HepG2 (cell line): Measurements from ENCODE around the gene CDC14B. TPM values are rescaled to one million over a fixed set of nuclear protein-coding genes. Genes with fewer than 3 reads are reported as not detected.

ENCODE experiments used
- ATAC-seq: fragments of 200-7000 bp; cut with Tn5 transposase; 3 replicates; pipeline ENCODE4 v1.9.1; 2020; ENCODE audit warnings: mild to moderate bottlenecking, moderate library complexity
- BruUV-seq: library from RNA; stranded (reverse); fragments of 400-500 nt; replicated peaks from 2 replicates; lab custom pipeline; 2021; lab: Mats Ljungman, UMichigan
- CTCF ChIA-PET: fragments of 300-600 bp; formaldehyde crosslinking; extraction: SDS; loops from one replicate; lab custom pipeline; 2021; ENCODE audit warnings: low total read pairs, inconsistent platforms, low intra/inter-chr PET ratio; lab: Yijun Ruan, JAX
- POLR2A ChIA-PET: fragments of 350-600 bp; sonication (Branson Sonifier 250); formaldehyde crosslinking; loops from one replicate; lab custom pipeline; 2020; ENCODE audit warnings: antibody characterized with exemption, inconsistent platforms; lab: Yijun Ruan, JAX
- DNase-seq: peaks from one replicate; pipeline ENCODE4 v3.0.0-alpha.2; 2015; ENCODE audit warnings: low spot score
- FAIRE-seq: peaks from 3 replicates; lab custom pipeline; 2011; peaks lifted over from hg19 to GRCh38; lab: Jason Lieb, UNC
- H2AFZ ChIP-seq: one replicate; pipeline ENCODE4 v1.6.1; 2011; ENCODE audit warnings: low read length, inconsistent platforms
- H3K27ac ChIP-seq: fragments of 300-600 bp; 3 replicates; pipeline ENCODE4 v1.8.0; 2011; ENCODE audit warnings: mixed run types, mild to moderate bottlenecking, mixed read lengths, low read length, inconsistent platforms; ENCODE audit not compliant: insufficient read depth; ENCODE audit errors: extremely low read length
- H3K27me3 ChIP-seq, 2 experiments: fragments of 200-600 bp in 1 of 2; 2 replicates in 1 of 2; 3 replicates in 1 of 2; pipeline versions ENCODE4 v1.6.0 to v1.8.0; 2011; ENCODE audit warnings: low read length in 2 of 2, mild to moderate bottlenecking in 2 of 2, moderate library complexity in 2 of 2, inconsistent platforms in 1 of 2; ENCODE audit not compliant: insufficient read depth in 2 of 2, control insufficient read depth in 1 of 2
- H3K36me3 ChIP-seq, 2 experiments: fragments of 200-600 bp in 1 of 2; replicated peaks in 1 of 2; 2 replicates in 1 of 2; 3 replicates in 1 of 2; pipeline versions ENCODE4 v1.5.1 to v1.8.0; 2011; ENCODE audit warnings: low read length in 2 of 2, inconsistent platforms in 1 of 2; ENCODE audit not compliant: insufficient read depth in 2 of 2, control insufficient read depth in 1 of 2
- H3K4me1 ChIP-seq: 2 replicates; pipeline ENCODE4 v1.5.1; 2012; ENCODE audit warnings: low read length, inconsistent platforms; ENCODE audit not compliant: insufficient read depth
- H3K4me2 ChIP-seq: 2 replicates; pipeline ENCODE4 v1.6.0; 2011; ENCODE audit warnings: low read depth, low read length, inconsistent platforms
- H3K4me3 ChIP-seq, 3 experiments: fragments of 200-600 bp in 1 of 3; sonication (generic), shearing (Covaris generic) in 1 of 3; replicated peaks in 1 of 3; 2 replicates each; pipeline ENCODE4 v1.5.1; 2011 to 2016; ENCODE audit warnings: low read length in 3 of 3, inconsistent platforms in 2 of 3, low read depth in 2 of 3, mild to moderate bottlenecking in 2 of 3, control low read depth in 1 of 3, mixed read lengths in 1 of 3; ENCODE audit not compliant: insufficient read depth in 1 of 3
- H3K79me2 ChIP-seq: one replicate; pipeline ENCODE4 v1.6.1; 2011; ENCODE audit warnings: low read length, inconsistent platforms; ENCODE audit not compliant: insufficient read depth
- H3K9ac ChIP-seq: 2 replicates; pipeline ENCODE4 v1.6.0; 2011; ENCODE audit warnings: mild to moderate bottlenecking, low read depth, low read length, inconsistent platforms; ENCODE audit not compliant: insufficient read depth
- H3K9me3 ChIP-seq: 2 replicates; pipeline ENCODE4 v1.5.1; 2012; ENCODE audit warnings: mild to moderate bottlenecking, low read length
- H4K20me1 ChIP-seq: 2 replicates; pipeline ENCODE4 v1.6.0; 2011; ENCODE audit warnings: inconsistent platforms, mild to moderate bottlenecking, low read length, moderate library complexity; ENCODE audit not compliant: insufficient read depth
- ARNT ChIP-seq: fragments of 450-650 bp; IDR thresholded peaks from 2 replicates; pipeline ENCODE4 v1.6.1; 2017
- CAMTA2 ChIP-seq: sonication (generic); formaldehyde crosslinking; IDR thresholded peaks from 2 replicates; pipeline ENCODE4 v1.4.0; 2020; ENCODE audit warnings: mild to moderate bottlenecking, missing genetic modification reagents, borderline replicate concordance
- FOXK2 ChIP-seq: fragments of 450-650 bp; IDR thresholded peaks from 2 replicates; pipeline ENCODE4 v1.6.1; 2016
- MIER3 ChIP-seq: IDR thresholded peaks from 2 replicates; pipeline ENCODE4 v1.6.1; 2016; ENCODE audit warnings: missing compliant biosample characterization, borderline replicate concordance
- NONO ChIP-seq, 2 experiments: fragments of 450-650 bp in 1 of 2; sonication (generic) in 1 of 2; formaldehyde crosslinking in 1 of 2; IDR thresholded peaks in 1 of 2; conservative IDR thresholded peaks in 1 of 2; 2 replicates each; pipeline versions ENCODE4 v1.6.1 to v1.8.0; 2017 to 2022; ENCODE audit warnings: mild to moderate bottlenecking in 1 of 2, missing genetic modification reagents in 1 of 2, moderate library complexity in 1 of 2
- PHF5A ChIP-seq: IDR thresholded peaks from one replicate; pipeline ENCODE4 v1.6.1; 2018; ENCODE audit warnings: low read depth, missing genetic modification reagents; ENCODE audit not compliant: unreplicated experiment
- PRDM10 ChIP-seq: sonication (generic); formaldehyde crosslinking; IDR thresholded peaks from 2 replicates; pipeline ENCODE4 v1.4.0; 2020; ENCODE audit warnings: low read depth, missing genetic modification reagents
- SSRP1 ChIP-seq: IDR thresholded peaks from 2 replicates; pipeline ENCODE4 v1.6.1; 2016; ENCODE audit warnings: control low read depth
- U2AF2 ChIP-seq: fragments of 200-400 bp; formaldehyde crosslinking; IDR thresholded peaks from 2 replicates; pipeline ENCODE4 v1.6.1; 2017; ENCODE audit warnings: low read depth, mild to moderate bottlenecking, low read length
- ZNF83 ChIP-seq: sonication (generic); formaldehyde crosslinking; IDR thresholded peaks from 2 replicates; pipeline ENCODE4 v1.4.0; 2020; ENCODE audit warnings: missing genetic modification reagents, mild to moderate bottlenecking, borderline replicate concordance
- WGBS: methylation state at CpG from one replicate; pipeline ENCODE4 v1.1.6; 2017; ENCODE audit warnings: low lambda C conversion rate; 5-methylcytosine and 5-hydroxymethylcytosine counted together
- in situ Hi-C: cut with HindIII; loops from 2 replicates; pipeline ENCODE4 v1.10.0; 2017; ENCODE audit warnings: low pct_unique_long_range_greater_than_20kb; ENCODE audit not compliant: extremely low pct_ligation_motif_present
- intact Hi-C: fragments of 100-400 bp; cut with micrococcal nuclease; formaldehyde crosslinking; loops from one replicate; pipeline ENCODE4 v1.10.0; 2022; ENCODE audit not compliant: unreplicated experiment
- polyA plus RNA-seq, 8 experiments: library from polyadenylated mRNA; depleted of rRNA in 3 of 8; stranded (reverse) in 7 of 8; unstranded in 1 of 8; fragments of >200 nt; fragmentation: Illumina TruSeq in 4 of 8; extraction: Trizol in 4 of 8; gene quantifications; 2 replicates each; pipeline versions ENCODE4 v1.2.1 to v1.2.3, GENCODE V29; 2011 to 2016; ENCODE audit warnings: low read depth in 4 of 8, missing spikeins in 1 of 8, mixed read lengths in 1 of 8; ENCODE audit not compliant: insufficient read depth in 1 of 8
- total RNA-seq, 5 experiments: library from RNA; depleted of rRNA; stranded (reverse); fragments of >200 nt; fragmentation: Illumina TruSeq; extraction: Trizol; gene quantifications; 2 replicates each; pipeline ENCODE4 v1.2.3, GENCODE V29; 2016; ENCODE audit warnings: low read depth in 1 of 5
- TF ChIP-seq, protein P1 (sequence below): IDR thresholded peaks from 2 replicates; pipeline ENCODE4 v1.6.1; 2016
- TF ChIP-seq, protein P2 (sequence below): sonication (generic); formaldehyde crosslinking; IDR thresholded peaks from 2 replicates; pipeline ENCODE4 v1.4.0; 2020; ENCODE audit warnings: missing genetic modification reagents, mild to moderate bottlenecking, borderline replicate concordance

CDC14B gene
- total and polyA plus RNA-seq, 2 of the 13 experiments (the other 11 are each of a cell fraction or from before 2014, with no cell fraction given), result 25.8 to 33.3 TPM

DNA sequence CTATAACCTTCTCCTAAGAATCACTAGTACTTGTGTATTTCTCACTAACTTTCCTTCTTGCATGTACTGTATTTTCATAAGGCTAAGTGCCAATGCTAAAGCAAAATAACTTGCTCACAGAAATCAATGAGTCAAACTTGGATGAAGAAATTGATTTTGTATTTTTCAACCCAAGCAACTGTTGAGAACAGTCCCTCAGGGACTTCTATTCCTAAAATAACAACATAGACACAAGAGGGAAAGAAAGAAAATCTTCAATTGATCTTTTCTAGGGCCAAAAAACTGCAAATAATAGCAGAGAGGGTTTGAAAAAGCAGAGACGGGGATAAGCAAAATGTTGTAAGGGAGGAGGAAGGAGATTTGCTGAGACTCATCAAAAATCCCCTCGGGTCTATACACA is 99.9 kb downstream of the CDC14B start:
- no peak for TF ChIP-seq CAMTA2 (CRISPR knock-in tag)
- TF ChIP-seq ZNF83 (CRISPR knock-in tag), result no peak
- no peak for TF ChIP-seq MIER3 (CRISPR knock-in tag)
- no peak for TF ChIP-seq ARNT
- TF ChIP-seq PHF5A (CRISPR knock-in tag), result no peak

DNA sequence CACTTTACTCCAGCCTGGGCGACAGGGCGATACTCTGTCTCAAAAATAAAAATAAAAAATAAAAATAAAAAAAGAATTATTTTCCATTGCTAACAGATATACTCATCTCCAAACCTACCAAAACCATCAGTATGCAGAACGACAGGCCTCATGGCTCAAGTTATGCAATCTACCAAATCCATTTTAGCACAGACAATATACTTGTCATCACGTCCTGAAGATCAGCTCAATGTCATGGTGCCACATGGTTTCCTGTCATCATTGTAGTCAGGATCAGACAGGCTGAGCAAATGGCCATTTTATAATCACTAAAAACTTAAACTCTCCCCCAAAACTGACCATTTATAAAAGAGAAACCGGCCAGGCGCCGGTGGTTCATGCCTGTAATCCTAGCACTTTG is 100.5 kb downstream of the CDC14B start:
- Histone ChIP-seq H3K27ac (no peak overlapping the region), H3K27me3 (no peaks in the 10 kb centered on the region), H3K9me3 (no peaks in the 10 kb centered on the region), H4K20me1 (no peaks in the 10 kb centered on the region), H3K36me3 (peaks cover 3 to 54% of the 10 kb centered on the region in 2 experiments), H3K79me2 (no peaks in the 10 kb centered on the region), H3K4me3 (no peak overlapping the region), H3K9ac (no peak overlapping the region), H3K4me2 (no peak overlapping the region), H2AFZ (no peak overlapping the region), H3K4me1 (peaks cover 14% of the 10 kb centered on the region)
- WGBS, result 99% methylated on average over 7 of the region's 7 CpGs
- FAIRE-seq (no peak), DNase-seq (no peak), ATAC-seq (no peak)
- in situ Hi-C loops, result no loop called here
- intact Hi-C loops, result no loop called here
- CTCF ChIA-PET, result no interaction called here
- no TSS peak for BruUV-seq
- POLR2A ChIA-PET, result no interaction called here
- TF ChIP-seq PRDM10 (CRISPR knock-in tag) (no peak), FOXK2 (no peak), SSRP1 (CRISPR knock-in tag) (no peak), NONO (IDR thresholded peaks at IDR 0.05) (no peak), NONO (CRISPR knock-in tag; conservative IDR thresholded peaks at IDR 0.05) (no peak), U2AF2 (no peak)
- TF ChIP-seq, protein P1, sequence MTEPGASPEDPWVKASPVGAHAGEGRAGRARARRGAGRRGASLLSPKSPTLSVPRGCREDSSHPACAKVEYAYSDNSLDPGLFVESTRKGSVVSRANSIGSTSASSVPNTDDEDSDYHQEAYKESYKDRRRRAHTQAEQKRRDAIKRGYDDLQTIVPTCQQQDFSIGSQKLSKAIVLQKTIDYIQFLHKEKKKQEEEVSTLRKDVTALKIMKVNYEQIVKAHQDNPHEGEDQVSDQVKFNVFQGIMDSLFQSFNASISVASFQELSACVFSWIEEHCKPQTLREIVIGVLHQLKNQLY (CRISPR knock-in tag), result no peak
- TF ChIP-seq, protein P2, sequence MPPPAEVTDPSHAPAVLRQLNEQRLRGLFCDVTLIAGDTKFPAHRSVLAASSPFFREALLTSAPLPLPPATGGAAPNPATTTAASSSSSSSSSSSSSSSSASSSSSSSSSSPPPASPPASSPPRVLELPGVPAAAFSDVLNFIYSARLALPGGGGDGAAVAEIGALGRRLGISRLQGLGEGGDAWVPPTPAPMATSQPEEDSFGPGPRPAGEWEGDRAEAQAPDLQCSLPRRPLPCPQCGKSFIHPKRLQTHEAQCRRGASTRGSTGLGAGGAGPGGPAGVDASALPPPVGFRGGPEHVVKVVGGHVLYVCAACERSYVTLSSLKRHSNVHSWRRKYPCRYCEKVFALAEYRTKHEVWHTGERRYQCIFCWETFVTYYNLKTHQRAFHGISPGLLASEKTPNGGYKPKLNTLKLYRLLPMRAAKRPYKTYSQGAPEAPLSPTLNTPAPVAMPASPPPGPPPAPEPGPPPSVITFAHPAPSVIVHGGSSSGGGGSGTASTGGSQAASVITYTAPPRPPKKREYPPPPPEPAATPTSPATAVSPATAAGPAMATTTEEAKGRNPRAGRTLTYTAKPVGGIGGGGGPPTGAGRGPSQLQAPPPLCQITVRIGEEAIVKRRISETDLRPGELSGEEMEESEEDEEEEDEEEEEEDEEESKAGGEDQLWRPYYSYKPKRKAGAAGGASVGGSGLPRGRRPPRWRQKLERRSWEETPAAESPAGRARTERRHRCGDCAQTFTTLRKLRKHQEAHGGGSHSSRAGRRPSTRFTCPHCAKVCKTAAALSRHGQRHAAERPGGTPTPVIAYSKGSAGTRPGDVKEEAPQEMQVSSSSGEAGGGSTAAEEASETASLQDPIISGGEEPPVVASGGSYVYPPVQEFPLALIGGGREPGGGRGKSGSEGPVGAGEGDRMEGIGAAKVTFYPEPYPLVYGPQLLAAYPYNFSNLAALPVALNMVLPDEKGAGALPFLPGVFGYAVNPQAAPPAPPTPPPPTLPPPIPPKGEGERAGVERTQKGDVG (CRISPR knock-in tag), result no peak

More for the DNA sequence above, 99.9 kb downstream of the CDC14B start:
- DNase-seq, result no peak
- Histone ChIP-seq H3K27ac (no peak overlapping the region), H3K79me2 (no peaks in the 10 kb centered on the region), H3K9ac (no peak overlapping the region), H4K20me1 (no peaks in the 10 kb centered on the region), H3K27me3 (no peaks in the 10 kb centered on the region), H2AFZ (no peak overlapping the region), H3K36me3 (peaks cover 0 to 48% of the 10 kb centered on the region in 2 experiments; a peak in 4 of 5 replicates), H3K9me3 (no peaks in the 10 kb centered on the region), H3K4me1 (peaks cover 14% of the 10 kb centered on the region), H3K4me3 (no peak overlapping the region), H3K4me2 (no peak overlapping the region)
- intact Hi-C loops, result no loop called here
- ATAC-seq, result no peak
- no TSS peak for BruUV-seq
- ChIA-PET POLR2A (no interaction called here), CTCF (no interaction called here)
- in situ Hi-C loops, result no loop called here
- FAIRE-seq, result no peak
- WGBS, result 95% methylated on average over 2 of the region's 2 CpGs
